GM19324 (cell line): ENCODE data around the gene OPA1.

Experiments
- ATAC-seq: cut with Tn5 transposase; IDR thresholded peaks from one replicate; pipeline ENCODE4 v1.9.1; 2021; ENCODE audit warnings: mild to moderate bottlenecking, moderate library complexity; ENCODE audit not compliant: unreplicated experiment, low FRiP score

Gene OPA1

GRCh38 chr3:193732827-193733226 is 139.8 kb downstream of the OPA1 start:
- ATAC-seq, result no peak

GRCh38 chr3:193734737-193735366 is 141.8 kb downstream of the OPA1 start:
- ATAC-seq, result no peak

- no peak for ATAC-seq
Measured at GRCh38 chr3:193735850-193736249, 142.8 kb downstream of the OPA1 start.

GRCh38 chr3:193736616-193737015 is 143.6 kb downstream of the OPA1 start:
- ATAC-seq, result no peak

- ATAC-seq, result no peak
Measured at GRCh38 chr3:193737191-193737751, 144.3 kb downstream of the OPA1 start.

- peak; percentile 43 for ATAC-seq
Measured at GRCh38 chr3:193742628-193743027, 149.6 kb downstream of the OPA1 start.

GRCh38 chr3:193743702-193744047 is 150.7 kb downstream of the OPA1 start:
- ATAC-seq, result peak; percentile 60

GRCh38 chr3:193744048-193744821 is 151.2 kb downstream of the OPA1 start:
- ATAC-seq, result peak; percentile 26

GRCh38 chr3:193744822-193745684 is 152.0 kb downstream of the OPA1 start:
- ATAC-seq, result no peak

- no peak for ATAC-seq
Measured at GRCh38 chr3:193746832-193747231, 153.8 kb downstream of the OPA1 start.
